Stomach (tissue), 4 donors: ENCODE measurements around the gene EFNA4.

Source experiments
- CTCF ChIP-seq, 7 experiments: fragments of 450-650 bp in 4 of 7; fragments of 200-600 bp in 3 of 7; sonication (generic) in 3 of 7; IDR thresholded peaks; one replicate each; pipeline ENCODE4 v1.5.1; 2016 to 2019; ENCODE audit warnings: antibody characterized with exemption in 7 of 7, control low read depth in 2 of 7, mild to moderate bottlenecking in 1 of 7
- POLR2AphosphoS5 ChIP-seq, 3 donors: sonication (generic); formaldehyde crosslinking; IDR thresholded peaks; one replicate each; pipeline ENCODE4 v1.6.1; 2016; ENCODE audit warnings: antibody characterized with exemption in 3 of 3

GRCh38 chr1:155103325-155103724 lies 39.8 kb downstream of the EFNA4 start:
- TF ChIP-seq POLR2AphosphoS5 (IDR thresholded peaks at IDR 0.05): no peak
- TF ChIP-seq CTCF (IDR thresholded peaks at IDR 0.05): no peak
